Smooth muscle cell (in vitro differentiated cells): ENCODE results near the gene ATP13A5. TPM values are rescaled to one million over a fixed set of nuclear protein-coding genes. Genes with fewer than 3 reads are reported as not detected.

Source experiments
- DNase-seq: peaks from one replicate; lab custom pipeline; 2025; ENCODE audit not compliant: unreplicated experiment; lab: John Stamatoyannopoulos, UW
- H2AFZ ChIP-seq: fragments of 200-600 bp; sonication (generic); 2 replicates; pipeline ENCODE4 v1.6.0; 2016; ENCODE audit warnings: antibody characterized with exemption, low read depth, mild to moderate bottlenecking
- H3F3A ChIP-seq: fragments of 200-600 bp; sonication (generic); 2 replicates; pipeline ENCODE4 v1.6.0; 2017; ENCODE audit warnings: antibody characterized with exemption, low read depth
- H3K27ac ChIP-seq: fragments of 200-600 bp; sonication (generic); 2 replicates; pipeline ENCODE4 v1.5.1; 2016; ENCODE audit warnings: low read depth, mild to moderate bottlenecking
- H3K27me3 ChIP-seq: fragments of 200-600 bp; sonication (generic); 2 replicates; pipeline ENCODE4 v1.6.1; 2016; ENCODE audit warnings: low read depth, mild to moderate bottlenecking
- H3K36me3 ChIP-seq: fragments of 200-600 bp; sonication (generic); 2 replicates; pipeline ENCODE4 v1.5.1; 2016; ENCODE audit warnings: low read depth
- H3K4me1 ChIP-seq: fragments of 200-600 bp; sonication (generic); 2 replicates; pipeline ENCODE4 v1.5.1; 2016; ENCODE audit warnings: low read depth
- H3K4me2 ChIP-seq: fragments of 200-600 bp; sonication (generic); 2 replicates; pipeline ENCODE4 v1.6.0; 2016; ENCODE audit warnings: mild to moderate bottlenecking
- H3K4me3 ChIP-seq: fragments of 200-600 bp; sonication (generic); 2 replicates; pipeline ENCODE4 v1.5.1; 2016; ENCODE audit warnings: mild to moderate bottlenecking
- H3K79me2 ChIP-seq: fragments of 200-600 bp; sonication (generic); 2 replicates; pipeline ENCODE4 v1.6.0; 2016; ENCODE audit warnings: low read depth, mild to moderate bottlenecking
- H3K9ac ChIP-seq: fragments of 200-600 bp; sonication (generic); 2 replicates; pipeline ENCODE4 v1.6.0; 2016; ENCODE audit warnings: low read depth
- H3K9me3 ChIP-seq: fragments of 200-600 bp; sonication (generic); replicated peaks from 2 replicates; pipeline ENCODE4 v1.5.1; 2016; ENCODE audit warnings: low read depth
- H4K20me1 ChIP-seq: fragments of 200-600 bp; sonication (generic); 2 replicates; pipeline ENCODE4 v1.6.0; 2016; ENCODE audit warnings: low read depth
- WGBS: methylation state at CpG from one replicate; pipeline ENCODE4 v1.1.7; 2016; ENCODE audit warnings: low lambda C conversion rate; 5-methylcytosine and 5-hydroxymethylcytosine counted together
- polyA plus RNA-seq: library from polyadenylated mRNA; unstranded; fragments of >200 nt; fragmentation: Nextera tagmentation; extraction: Ambion mirVana; gene quantifications from 2 replicates; pipeline ENCODE4 v1.2.1, GENCODE V29; 2016
- total RNA-seq: library from RNA; depleted of rRNA; stranded (reverse); fragments of >200 nt; gene quantifications from 2 replicates; pipeline ENCODE4 v1.2.3, GENCODE V29; 2014
- TF ChIP-seq, protein P1 (sequence below): fragments of 200-600 bp; sonication (generic); IDR thresholded peaks from 2 replicates; pipeline ENCODE4 v1.5.1; 2017; ENCODE audit warnings: borderline replicate concordance, mild to moderate bottlenecking, antibody characterized with exemption; ENCODE audit not compliant: insufficient read depth, poor library complexity, severe bottlenecking

The ATP13A5 gene
- total and polyA plus RNA-seq, 2 experiments from 2014 or later: not detected

DNA sequence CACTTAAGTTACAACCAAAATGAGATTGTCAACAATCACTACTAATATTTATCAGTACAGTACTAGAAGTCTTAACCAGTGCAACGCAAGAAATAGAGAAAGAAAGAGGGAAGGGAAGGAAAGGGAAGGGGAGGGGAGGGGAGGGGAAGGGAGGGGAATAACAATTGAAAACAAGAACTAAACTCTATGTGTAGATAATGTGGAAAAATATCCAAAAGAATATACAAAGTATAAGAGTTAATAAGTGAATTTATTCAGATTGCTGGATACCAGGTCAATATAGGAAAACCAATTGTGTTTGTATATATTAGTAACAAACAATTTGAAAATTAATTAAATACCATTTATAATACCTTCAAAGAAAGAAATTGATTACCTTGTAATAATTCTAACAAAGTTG is 10.7 kb downstream of the ATP13A5 start:
- DNase-seq: no peak
- no peaks in the 10 kb centered on the region for H3K27me3 ChIP-seq
- no peaks in the 10 kb centered on the region for H3F3A ChIP-seq
- no peak overlapping the region for H3K9ac ChIP-seq
- H3K9me3 ChIP-seq: no peaks in the 10 kb centered on the region
- no peaks in the 10 kb centered on the region for H3K79me2 ChIP-seq
- no peaks in the 10 kb centered on the region for H3K36me3 ChIP-seq
- no peak overlapping the region for H3K27ac ChIP-seq
- no peak overlapping the region for H3K4me3 ChIP-seq
- no peaks in the 10 kb centered on the region for H3K4me1 ChIP-seq
- no peak overlapping the region for H2AFZ ChIP-seq
- 60% methylated on average over 1 of the region's 1 CpG for WGBS
- no peak overlapping the region for H3K4me2 ChIP-seq
- TF ChIP-seq, protein P1, sequence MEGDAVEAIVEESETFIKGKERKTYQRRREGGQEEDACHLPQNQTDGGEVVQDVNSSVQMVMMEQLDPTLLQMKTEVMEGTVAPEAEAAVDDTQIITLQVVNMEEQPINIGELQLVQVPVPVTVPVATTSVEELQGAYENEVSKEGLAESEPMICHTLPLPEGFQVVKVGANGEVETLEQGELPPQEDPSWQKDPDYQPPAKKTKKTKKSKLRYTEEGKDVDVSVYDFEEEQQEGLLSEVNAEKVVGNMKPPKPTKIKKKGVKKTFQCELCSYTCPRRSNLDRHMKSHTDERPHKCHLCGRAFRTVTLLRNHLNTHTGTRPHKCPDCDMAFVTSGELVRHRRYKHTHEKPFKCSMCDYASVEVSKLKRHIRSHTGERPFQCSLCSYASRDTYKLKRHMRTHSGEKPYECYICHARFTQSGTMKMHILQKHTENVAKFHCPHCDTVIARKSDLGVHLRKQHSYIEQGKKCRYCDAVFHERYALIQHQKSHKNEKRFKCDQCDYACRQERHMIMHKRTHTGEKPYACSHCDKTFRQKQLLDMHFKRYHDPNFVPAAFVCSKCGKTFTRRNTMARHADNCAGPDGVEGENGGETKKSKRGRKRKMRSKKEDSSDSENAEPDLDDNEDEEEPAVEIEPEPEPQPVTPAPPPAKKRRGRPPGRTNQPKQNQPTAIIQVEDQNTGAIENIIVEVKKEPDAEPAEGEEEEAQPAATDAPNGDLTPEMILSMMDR: no peak
- H4K20me1 ChIP-seq: no peaks in the 10 kb centered on the region

DNA sequence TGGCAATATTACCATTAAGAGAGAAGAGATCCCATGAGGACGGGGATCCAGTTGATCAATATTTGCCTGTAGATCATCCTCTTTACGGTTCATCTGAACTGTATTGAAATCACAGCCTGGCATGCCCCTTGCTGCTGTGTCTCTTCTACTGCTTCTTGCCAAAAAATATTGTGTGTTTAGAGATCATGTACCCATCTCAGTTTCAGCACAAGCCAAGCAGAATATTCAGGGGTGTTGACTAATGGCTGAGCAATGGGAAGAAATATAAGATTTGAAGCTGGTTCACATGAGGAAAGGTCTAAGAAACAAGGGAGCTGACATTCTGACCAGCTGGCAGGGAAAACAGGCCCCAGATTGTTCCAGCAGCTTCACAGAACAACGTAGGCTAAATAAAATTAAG is 21.3 kb downstream of the ATP13A5 start:
- DNase-seq: no peak
- no peaks in the 10 kb centered on the region for H3K9me3 ChIP-seq
- H3K9ac ChIP-seq: no peak overlapping the region
- H3K4me1 ChIP-seq: no peaks in the 10 kb centered on the region
- H3K4me3 ChIP-seq: no peak overlapping the region
- no peaks in the 10 kb centered on the region for H3K36me3 ChIP-seq
- peaks cover 3% of the 10 kb centered on the region for H3K27me3 ChIP-seq
- no peak overlapping the region for H3K4me2 ChIP-seq
- H2AFZ ChIP-seq: no peak overlapping the region
- no peaks in the 10 kb centered on the region for H3F3A ChIP-seq
- no peak overlapping the region for H3K27ac ChIP-seq
- WGBS: 87% methylated on average over 3 of the region's 3 CpGs
- no peaks in the 10 kb centered on the region for H4K20me1 ChIP-seq
- H3K79me2 ChIP-seq: no peaks in the 10 kb centered on the region
- TF ChIP-seq, protein P1: no peak

DNA sequence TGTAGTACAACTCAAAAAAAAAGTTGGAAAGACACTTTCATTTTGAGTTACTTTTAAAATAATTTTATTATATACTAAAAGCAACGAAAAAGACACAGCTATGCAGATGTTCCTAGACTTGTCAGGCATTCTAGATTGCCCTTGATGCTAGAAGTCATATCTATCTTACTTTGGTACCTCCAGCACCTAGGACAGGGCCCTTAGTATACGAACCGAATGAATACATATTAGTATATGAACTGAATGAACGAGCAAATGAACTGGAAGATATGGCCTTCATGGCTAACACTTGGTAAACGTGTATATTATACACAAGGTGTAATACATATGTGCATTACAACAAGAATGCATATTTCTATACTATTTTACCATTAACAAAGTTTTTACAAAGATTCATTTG is 24.1 kb downstream of the ATP13A5 start:
- Histone ChIP-seq H3K79me2 (no peaks in the 10 kb centered on the region), H3K4me3 (no peak overlapping the region), H3K4me1 (no peaks in the 10 kb centered on the region), H3K9me3 (no peaks in the 10 kb centered on the region), H3K36me3 (no peaks in the 10 kb centered on the region), H3K4me2 (no peak overlapping the region), H3K27me3 (no peaks in the 10 kb centered on the region), H3F3A (no peaks in the 10 kb centered on the region), H3K9ac (no peak overlapping the region), H4K20me1 (no peaks in the 10 kb centered on the region), H3K27ac (no peak overlapping the region), H2AFZ (no peak overlapping the region)
- WGBS: 63% methylated on average over 5 of the region's 5 CpGs
- TF ChIP-seq, protein P1: no peak
- no peak for DNase-seq

DNA sequence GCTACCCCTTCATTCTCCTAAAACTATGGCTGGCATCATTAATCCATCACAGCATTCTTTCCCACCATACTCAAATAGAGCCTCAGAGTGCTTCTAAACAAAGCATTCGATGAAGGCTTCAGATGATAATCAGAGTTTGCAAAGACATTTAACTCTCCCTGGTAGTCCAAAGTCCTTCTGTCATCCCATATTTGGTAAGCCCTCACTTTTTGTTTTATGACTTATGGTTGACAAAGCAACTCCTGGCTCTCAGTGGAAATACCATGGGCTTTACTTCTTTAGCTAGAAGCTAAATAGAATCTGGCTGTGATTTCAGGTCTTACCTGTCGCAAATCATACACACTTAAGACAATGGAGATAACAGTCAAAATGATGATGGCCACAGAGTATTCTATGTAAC is 27.8 kb downstream of the ATP13A5 start:
- H3K36me3 ChIP-seq: no peaks in the 10 kb centered on the region
- H3K4me1 ChIP-seq: peaks cover 9% of the 10 kb centered on the region
- DNase-seq: no peak
- no peak overlapping the region for H3K4me3 ChIP-seq
- H3K9ac ChIP-seq: no peak overlapping the region
- no peak overlapping the region for H3K27ac ChIP-seq
- H3F3A ChIP-seq: no peaks in the 10 kb centered on the region
- H3K4me2 ChIP-seq: no peak overlapping the region
- H3K79me2 ChIP-seq: no peaks in the 10 kb centered on the region
- H3K27me3 ChIP-seq: no peaks in the 10 kb centered on the region
- H3K9me3 ChIP-seq: no peaks in the 10 kb centered on the region
- TF ChIP-seq, protein P1: no peak
- 91% methylated on average over 2 of the region's 2 CpGs for WGBS
- H2AFZ ChIP-seq: no peak overlapping the region
- no peaks in the 10 kb centered on the region for H4K20me1 ChIP-seq
